ENCODE results near the gene SLC16A3.

SLC16A3 gene

GRCh38 chr17:82223517-82223916, 5.3 kb upstream of the SLC16A3 start:
- no peak for DNase-seq (ENCODE audit: low spot score)

- no peak for DNase-seq (ENCODE audit: low spot score)
These were observed 4.2 kb upstream of the SLC16A3 start for GRCh38 chr17:82224666-82225065.

DNA sequence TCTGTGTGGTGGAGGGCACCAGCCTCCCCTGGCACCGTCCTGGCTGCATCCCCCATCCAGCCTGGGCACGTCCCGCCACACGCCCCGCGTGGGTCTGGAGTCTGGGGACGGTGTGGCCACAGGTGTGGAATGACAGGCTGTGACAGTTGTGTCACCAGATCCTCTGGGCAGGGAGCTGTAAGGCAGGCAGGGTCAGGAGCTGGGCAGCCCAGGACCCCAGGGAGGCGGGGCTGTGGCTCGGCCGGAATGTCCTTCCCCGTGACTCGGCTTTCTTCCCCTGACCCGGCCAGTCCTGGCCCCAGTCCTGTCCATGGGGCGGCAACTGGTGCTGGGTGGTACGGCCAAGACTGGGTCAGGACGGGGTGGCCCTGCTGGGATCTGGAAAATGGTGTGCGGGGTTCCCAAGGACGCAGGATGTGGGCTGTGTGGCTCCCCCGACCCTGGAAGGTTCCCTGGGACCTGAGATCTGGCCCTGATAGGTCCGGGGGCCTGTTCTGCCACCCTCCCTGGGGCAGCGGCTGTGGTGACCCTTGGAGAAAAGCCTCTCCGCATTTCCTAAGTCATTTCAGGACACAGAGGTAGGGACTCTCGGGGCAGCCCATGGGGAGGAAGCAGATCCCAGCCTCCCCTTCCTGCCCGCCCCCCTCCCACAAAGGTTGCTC, 3.3 kb upstream of the SLC16A3 start:
- DNase-seq (ENCODE audit: low spot score) = no peak

- DNase-seq (ENCODE audit: low spot score) = no peak
These were observed 2.6 kb upstream of the SLC16A3 start for GRCh38 chr17:82226146-82226808.

GRCh38 chr17:82226809-82227628, 1.8 kb upstream of the SLC16A3 start:
- DNase-seq (ENCODE audit: low spot score) = no peak

GRCh38 chr17:82227629-82228277, 1.1 kb upstream of the SLC16A3 start:
- DNase-seq (ENCODE audit: low spot score) = no peak

DNA sequence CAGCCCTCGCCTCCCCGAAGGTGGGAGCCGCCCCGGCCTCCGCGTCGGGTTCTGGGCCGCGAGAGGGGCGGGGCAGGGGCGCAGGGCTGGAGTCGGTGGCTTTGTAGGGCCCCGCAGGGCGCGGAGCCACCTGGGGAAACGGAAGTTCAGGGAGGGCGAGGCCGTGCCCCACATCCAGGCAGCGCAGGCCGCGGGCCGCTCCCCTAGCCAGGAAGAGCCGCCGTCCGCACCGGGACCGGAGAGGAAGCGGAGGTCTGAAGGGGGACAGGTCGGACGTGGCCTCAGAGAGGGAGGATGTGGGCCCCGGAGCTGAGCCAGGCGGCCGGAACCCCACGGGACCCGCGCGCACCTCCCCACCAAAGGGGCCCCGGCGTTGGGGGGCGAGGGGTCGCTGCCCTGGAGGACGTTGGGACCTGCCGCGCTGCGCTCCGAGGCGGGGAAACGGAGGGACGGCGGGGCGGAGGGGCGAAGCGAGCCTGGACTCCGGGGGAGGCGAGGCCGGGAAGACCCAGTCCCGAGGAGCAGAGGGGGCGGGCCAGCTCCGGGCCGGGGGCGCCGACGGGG, 482 bp upstream of the SLC16A3 start:
- no peak for DNase-seq (ENCODE audit: low spot score)

GRCh38 chr17:82229698-82230608, 1.1 kb downstream of the SLC16A3 start:
- no peak for DNase-seq (ENCODE audit: low spot score)

- no peak for DNase-seq (ENCODE audit: low spot score)
These were observed 1.9 kb downstream of the SLC16A3 start for GRCh38 chr17:82230609-82231311.

GRCh38 chr17:82231312-82231561, 2.4 kb downstream of the SLC16A3 start:
- DNase-seq (ENCODE audit: low spot score) = no peak

GRCh38 chr17:82231562-82232321, 2.9 kb downstream of the SLC16A3 start:
- no peak for DNase-seq (ENCODE audit: low spot score)

DNA sequence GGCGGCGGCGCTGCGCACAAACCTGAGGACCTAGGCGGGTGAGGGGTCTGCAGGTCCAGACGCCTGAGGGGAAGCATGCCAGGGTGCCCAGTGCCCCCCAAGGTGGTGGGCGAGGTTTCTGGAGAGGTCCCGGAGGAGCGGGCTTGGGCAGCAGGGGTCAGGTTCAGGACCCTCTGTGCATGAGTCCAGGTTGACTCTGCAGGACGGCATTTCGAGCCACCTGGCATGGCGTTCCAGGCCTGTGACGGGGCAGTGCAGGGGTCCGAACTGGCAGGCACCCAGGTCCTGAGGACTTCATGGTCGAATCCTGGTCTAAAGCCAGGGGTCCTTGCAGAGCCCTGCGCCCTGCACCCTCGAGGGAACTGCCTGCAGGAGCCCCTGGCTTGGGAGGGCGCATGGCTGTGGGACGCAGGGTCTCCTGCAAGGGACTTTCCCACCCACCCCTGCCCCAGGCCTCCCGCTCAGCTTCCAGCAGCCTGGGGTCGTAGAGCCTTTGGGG, 3.5 kb downstream of the SLC16A3 start:
- no peak for DNase-seq (ENCODE audit: low spot score)

DNA sequence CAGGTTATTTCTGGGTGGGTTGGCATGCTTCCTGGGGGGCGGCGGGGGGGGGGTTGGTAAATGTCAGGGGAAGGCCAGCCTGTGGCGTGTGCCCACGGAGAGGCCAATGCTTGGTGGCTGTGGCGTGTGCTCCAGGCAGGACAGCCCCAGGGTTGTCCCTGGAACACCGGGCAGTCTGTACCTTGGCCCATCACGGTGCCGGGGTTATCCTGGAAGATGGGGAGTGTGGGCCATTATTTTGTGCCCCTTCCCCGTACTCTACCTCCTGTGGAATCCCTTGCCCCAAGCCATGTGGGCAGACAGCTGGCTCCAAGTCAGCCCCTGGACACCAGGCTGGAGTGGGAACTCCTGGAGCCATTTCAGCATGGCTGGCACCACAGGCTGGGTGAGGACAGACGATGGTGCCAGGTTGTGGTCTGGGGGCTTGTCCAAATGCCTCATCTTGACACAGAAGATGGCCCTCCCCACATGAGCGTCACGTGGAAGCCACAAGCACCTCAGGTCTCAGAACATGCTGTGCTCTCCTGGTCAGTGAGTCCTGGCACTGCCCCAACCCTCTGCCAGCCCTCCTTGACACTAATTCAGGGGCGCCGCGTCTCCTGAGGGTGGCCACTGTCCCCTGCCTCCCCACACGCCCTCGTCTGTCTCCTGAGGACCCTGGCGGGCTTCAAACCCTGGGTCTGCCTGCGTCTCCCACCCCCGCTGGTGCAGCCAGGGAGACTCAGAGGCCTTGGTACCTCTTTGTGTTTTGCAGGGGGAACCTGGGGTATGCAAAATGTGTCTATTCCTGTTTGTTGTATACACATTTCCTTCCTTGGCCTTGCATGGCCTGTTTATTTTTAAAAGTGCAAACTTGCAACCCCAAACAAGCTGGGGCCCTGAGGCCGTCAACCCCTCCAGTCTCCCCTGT, 4.3 kb downstream of the SLC16A3 start:
- DNase-seq (ENCODE audit: low spot score) = no peak

DNA sequence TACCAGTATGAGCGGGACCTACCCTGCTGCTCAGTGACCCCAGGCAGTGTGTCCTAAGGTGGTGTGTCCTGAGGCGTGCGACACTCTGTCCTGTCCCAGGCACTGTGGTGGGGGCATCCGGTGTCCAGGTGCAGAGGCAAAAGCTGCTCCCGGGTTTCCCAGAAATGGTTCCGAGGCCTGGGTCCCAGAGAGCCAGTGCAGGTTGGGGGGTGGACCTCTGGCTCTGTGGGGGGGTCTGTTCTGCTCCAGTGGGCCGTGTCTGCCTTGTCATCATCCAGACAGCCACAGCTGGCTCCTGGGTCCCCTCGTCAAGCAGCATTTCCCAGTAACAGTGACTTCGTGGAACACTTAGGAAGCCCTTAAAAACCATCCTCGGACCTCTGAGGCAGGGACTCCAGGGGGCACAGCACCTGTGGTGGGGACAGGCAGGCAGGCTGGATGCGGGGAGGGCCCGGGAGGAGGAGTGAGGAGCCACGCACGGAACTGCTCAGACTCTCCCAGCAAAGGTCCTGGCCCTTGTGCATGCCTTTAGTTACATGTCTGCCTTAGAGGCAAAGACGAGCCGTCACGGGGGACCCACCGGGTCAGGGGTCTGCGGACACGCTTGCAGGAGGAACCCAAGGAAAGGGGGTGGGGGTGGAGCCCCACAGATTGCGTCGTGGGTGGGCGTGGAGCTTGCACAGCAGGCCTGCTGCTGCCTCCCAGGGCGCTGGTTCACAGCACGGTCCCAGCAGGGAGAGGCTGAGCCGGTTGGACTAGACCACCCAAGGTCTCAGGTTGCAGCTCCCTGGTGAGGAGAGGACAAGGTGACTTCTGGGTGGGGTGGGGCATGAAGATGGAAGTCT, 5.6 kb downstream of the SLC16A3 start:
- no peak for DNase-seq (ENCODE audit: low spot score)

- no peak for DNase-seq (ENCODE audit: low spot score)
These were observed 6.4 kb downstream of the SLC16A3 start for GRCh38 chr17:82235056-82235774.

DNA sequence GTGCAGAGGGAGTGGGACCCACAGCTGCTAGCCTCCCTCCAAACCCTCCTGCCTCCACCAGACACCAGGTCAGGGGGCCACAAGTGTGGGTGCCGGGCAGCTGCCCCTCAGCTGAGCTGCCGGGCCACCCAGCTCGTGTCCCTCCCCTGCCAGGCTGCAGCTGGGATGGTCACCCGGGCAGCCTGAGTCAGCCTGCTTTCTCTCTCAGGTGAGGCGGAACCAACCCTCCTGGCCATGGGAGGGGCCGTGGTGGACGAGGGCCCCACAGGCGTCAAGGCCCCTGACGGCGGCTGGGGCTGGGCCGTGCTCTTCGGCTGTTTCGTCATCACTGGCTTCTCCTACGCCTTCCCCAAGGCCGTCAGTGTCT, 6.9 kb downstream of the SLC16A3 start:
- no peak for DNase-seq (ENCODE audit: low spot score)
